BLaER1 treated with 17β-estradiol and CSF1 and Interleukin-3, amounts not matched to agents 10 nM and 100 nM (cell line): ENCODE data around the gene BLOC1S2.

Experiments used
- H3K27ac ChIP-seq, 11 experiments: shearing (Covaris generic); formaldehyde crosslinking; 2 replicates each; pipeline ENCODE4 v1.8.1; 2022
- H3K27me3 ChIP-seq, 11 experiments: shearing (Covaris generic); formaldehyde crosslinking; 2 replicates each; pipeline ENCODE4 v1.8.1; 2022
- H3K36me3 ChIP-seq, 11 experiments: shearing (Covaris generic); formaldehyde crosslinking; 2 replicates each; pipeline ENCODE4 v1.8.1; 2022
- H3K4me1 ChIP-seq, 10 experiments: shearing (Covaris generic); formaldehyde crosslinking; 2 replicates each; pipeline ENCODE4 v1.8.1; 2022
- H3K4me2 ChIP-seq, 11 experiments: shearing (Covaris generic); formaldehyde crosslinking; 2 replicates each; pipeline ENCODE4 v1.8.1; 2022
- H3K4me3 ChIP-seq, 10 experiments: shearing (Covaris generic); formaldehyde crosslinking; 2 replicates each; pipeline ENCODE4 v1.8.1; 2022
- H3K9ac ChIP-seq, 11 experiments: shearing (Covaris generic); formaldehyde crosslinking; 2 replicates each; pipeline ENCODE4 v1.8.1; 2022
- H3K9me3 ChIP-seq, 11 experiments: shearing (Covaris generic); formaldehyde crosslinking; replicated peaks in 1 of 11; 2 replicates each; pipeline ENCODE4 v1.8.1; 2022
- H4K20me1 ChIP-seq, 11 experiments: shearing (Covaris generic); formaldehyde crosslinking; 2 replicates each; pipeline ENCODE4 v1.8.1; 2022
- Cebpa-rat ChIP-seq, 11 experiments: shearing (Covaris generic); IDR thresholded peaks; 2 replicates each; pipeline ENCODE4 v1.8.1; 2022

The BLOC1S2 gene

GRCh38 chr10:100267239-100268104 lies 19.0 kb downstream of the BLOC1S2 start, which contains the start of gene CWF19L1:
Gene CWF19L1, minus strand, starts transcription at chr10:100267638. Its CDS starts 45 bp downstream, at chr10:100267593.
- Histone ChIP-seq H3K4me1 (peaks cover 20 to 26% (median 23%) of the 10 kb centered on the region in 10 experiments), H3K27ac (peak within 1 kb of the TSS; percentile 81 to 93 (median 89))
- no peak for TF ChIP-seq Cebpa-rat (IDR thresholded peaks at IDR 0.05)

GRCh38 chr10:100265821-100266485 lies 20.5 kb downstream of the BLOC1S2 start:
- Histone ChIP-seq H3K36me3 (peaks cover 10 to 44% (median 25%) of the 10 kb centered on the region in 11 experiments; a peak in 21 of 22 replicates), H3K27ac (peak overlapping the region in 1 of 11 experiments; percentile 93; a peak in 1 of 22 replicates), H3K4me2 (peak overlapping the region; percentile 81 to 95 (median 90)), H3K27me3 (no peaks in the 10 kb centered on the region), H3K4me1 (peaks cover 20 to 26% (median 23%) of the 10 kb centered on the region in 10 experiments), H4K20me1 (peaks cover 0 to 19% (median 0%) of the 10 kb centered on the region in 11 experiments; a peak in 10 of 22 replicates), H3K9ac (peak overlapping the region in 9 of 11 experiments; percentile 88 to 98 (median 92); a peak in 6 of 22 replicates), H3K9me3 (no peaks in the 10 kb centered on the region), H3K4me3 (peak overlapping the region; percentile 85 to 100 (median 98); a peak in 17 of 20 replicates)
- no peak for TF ChIP-seq Cebpa-rat (IDR thresholded peaks at IDR 0.05)

More at GRCh38 chr10:100267239-100268104, 19.0 kb downstream of the BLOC1S2 start, which contains the start of gene CWF19L1:
- Histone ChIP-seq H3K9me3 (no peaks in the 10 kb centered on the region), H4K20me1 (peaks cover 0 to 14% (median 0%) of the 10 kb centered on the region in 11 experiments; a peak in 9 of 22 replicates), H3K36me3 (peaks cover 7 to 41% (median 16%) of the 10 kb centered on the region in 11 experiments; a peak in 17 of 22 replicates), H3K9ac (peak within 1 kb of the TSS; percentile 87 to 98 (median 92)), H3K4me2 (peak within 1 kb of the TSS; percentile 81 to 95 (median 90)), H3K27me3 (no peaks in the 10 kb centered on the region), H3K4me3 (peak within 1 kb of the TSS; percentile 85 to 100 (median 98))

- Histone ChIP-seq H3K9me3 (no peaks in the 10 kb centered on the region), H3K27ac (peak overlapping the region in 4 of 11 experiments; percentile 2 to 86 (median 54); a peak in 7 of 22 replicates)
- TF ChIP-seq Cebpa-rat (IDR thresholded peaks at IDR 0.05): no peak
Measured at GRCh38 chr10:100254191-100254590, 32.3 kb downstream of the BLOC1S2 start.

GRCh38 chr10:100253041-100253440 lies 33.4 kb downstream of the BLOC1S2 start:
- TF ChIP-seq Cebpa-rat (IDR thresholded peaks at IDR 0.05): no peak
- Histone ChIP-seq H3K27me3 (no peaks in the 10 kb centered on the region), H3K27ac (peak overlapping the region in 2 of 11 experiments; percentile 78 to 86; a peak in 3 of 22 replicates), H3K4me1 (peaks cover 0 to 53% (median 8%) of the 10 kb centered on the region in 10 experiments; a peak in 10 of 20 replicates), H3K9me3 (no peaks in the 10 kb centered on the region), H3K9ac (no peak overlapping the region), H3K4me3 (no peak overlapping the region), H4K20me1 (peaks cover 0 to 4% (median 0%) of the 10 kb centered on the region in 11 experiments; a peak in 4 of 22 replicates), H3K36me3 (peaks cover 75 to 100% (median 98%) of the 10 kb centered on the region in 11 experiments), H3K4me2 (no peak overlapping the region)

More at GRCh38 chr10:100254191-100254590, 32.3 kb downstream of the BLOC1S2 start:
- Histone ChIP-seq H3K27me3 (no peaks in the 10 kb centered on the region), H3K4me1 (peaks cover 0 to 54% (median 8%) of the 10 kb centered on the region in 10 experiments; a peak in 10 of 20 replicates), H3K4me2 (peak overlapping the region in 4 of 11 experiments; percentile 21 to 60 (median 43); a peak in 7 of 22 replicates), H3K4me3 (no peak overlapping the region), H3K36me3 (peaks cover 68 to 100% (median 98%) of the 10 kb centered on the region in 11 experiments), H3K9ac (peak overlapping the region in 1 of 11 experiments; percentile 8; a peak in 1 of 22 replicates), H4K20me1 (peaks cover 0 to 2% (median 0%) of the 10 kb centered on the region in 11 experiments; a peak in 1 of 22 replicates)

- H3K27me3 ChIP-seq: no peaks in the 10 kb centered on the region
- H3K4me1 ChIP-seq: peaks cover 0 to 10% (median 0%) of the 10 kb centered on the region in 10 experiments; a peak in 7 of 20 replicates
- H3K27ac ChIP-seq: no peak overlapping the region
- H3K9ac ChIP-seq: no peak overlapping the region; a peak in 2 of 22 replicates
- peaks cover 0 to 4% (median 0%) of the 10 kb centered on the region in 11 experiments; a peak in 3 of 22 replicates for H4K20me1 ChIP-seq
- H3K36me3 ChIP-seq: peaks cover 98 to 100% (median 100%) of the 10 kb centered on the region in 11 experiments
- H3K4me3 ChIP-seq: no peak overlapping the region
- no peak overlapping the region for H3K4me2 ChIP-seq
- H3K9me3 ChIP-seq: no peaks in the 10 kb centered on the region
- no peak for TF ChIP-seq Cebpa-rat (IDR thresholded peaks at IDR 0.05)
Measured at GRCh38 chr10:100248820-100249219, 37.7 kb downstream of the BLOC1S2 start.

GRCh38 chr10:100245484-100246220 lies 40.8 kb downstream of the BLOC1S2 start:
- no peaks in the 10 kb centered on the region for H3K27me3 ChIP-seq
- H3K9ac ChIP-seq: no peak overlapping the region
- no peak overlapping the region for H3K4me2 ChIP-seq
- no peak for TF ChIP-seq Cebpa-rat (IDR thresholded peaks at IDR 0.05)
- H3K4me1 ChIP-seq: no peaks in the 10 kb centered on the region
- peaks cover 98 to 100% (median 100%) of the 10 kb centered on the region in 11 experiments for H3K36me3 ChIP-seq
- H3K27ac ChIP-seq: no peak overlapping the region
- peaks cover 0 to 4% (median 0%) of the 10 kb centered on the region in 11 experiments; a peak in 3 of 22 replicates for H4K20me1 ChIP-seq
- H3K9me3 ChIP-seq: no peaks in the 10 kb centered on the region
- no peak overlapping the region for H3K4me3 ChIP-seq

- Histone ChIP-seq H3K27ac (no peak overlapping the region), H3K27me3 (no peaks in the 10 kb centered on the region), H4K20me1 (0 out of 22 replicates have a peak, but pooled peaks cover 0 to 4% (median 0%) of the 10 kb centered on the region in 11 experiments), H3K36me3 (peaks cover 94 to 100% (median 99%) of the 10 kb centered on the region in 11 experiments), H3K9ac (no peak overlapping the region), H3K4me3 (no peak overlapping the region), H3K4me1 (no peaks in the 10 kb centered on the region), H3K9me3 (no peaks in the 10 kb centered on the region), H3K4me2 (no peak overlapping the region)
- no peak for TF ChIP-seq Cebpa-rat (IDR thresholded peaks at IDR 0.05)
Measured at GRCh38 chr10:100239851-100240250, 46.6 kb downstream of the BLOC1S2 start.

GRCh38 chr10:100238429-100238828 lies 48.1 kb downstream of the BLOC1S2 start:
- Histone ChIP-seq H3K36me3 (peaks cover 95 to 100% (median 98%) of the 10 kb centered on the region in 11 experiments), H3K9ac (no peak overlapping the region), H4K20me1 (0 out of 22 replicates have a peak, but pooled peaks cover 0 to 6% (median 0%) of the 10 kb centered on the region in 11 experiments), H3K9me3 (no peaks in the 10 kb centered on the region), H3K4me2 (no peak overlapping the region), H3K4me1 (no peaks in the 10 kb centered on the region), H3K27ac (no peak overlapping the region), H3K27me3 (no peaks in the 10 kb centered on the region), H3K4me3 (no peak overlapping the region)
- TF ChIP-seq Cebpa-rat (IDR thresholded peaks at IDR 0.05): no peak
